WTC11 (cell line): ENCODE results near the gene TAPT1.

ENCODE experiments used
- GABPB1 ChIP-seq: sonication (generic); formaldehyde crosslinking; IDR thresholded peaks from 2 replicates; pipeline ENCODE4 v1.8.1; 2023; ENCODE audit warnings: mild to moderate bottlenecking, missing genetic modification reagents
- MLX ChIP-seq: sonication (generic); formaldehyde crosslinking; IDR thresholded peaks from 2 replicates; pipeline ENCODE4 v1.8.1; 2023; ENCODE audit warnings: mild to moderate bottlenecking, missing genetic modification reagents, moderate library complexity

GRCh38 chr4:16129336-16129735 lies 96.9 kb downstream of the TAPT1 start:
- TF ChIP-seq GABPB1 (CRISPR knock-in tag) (no peak), MLX (no peak)
